ENCODE results near the gene TLK2.
A peak's percentile ranks its signal among the peaks of the same experiment; 100 is the strongest.

DNA sequence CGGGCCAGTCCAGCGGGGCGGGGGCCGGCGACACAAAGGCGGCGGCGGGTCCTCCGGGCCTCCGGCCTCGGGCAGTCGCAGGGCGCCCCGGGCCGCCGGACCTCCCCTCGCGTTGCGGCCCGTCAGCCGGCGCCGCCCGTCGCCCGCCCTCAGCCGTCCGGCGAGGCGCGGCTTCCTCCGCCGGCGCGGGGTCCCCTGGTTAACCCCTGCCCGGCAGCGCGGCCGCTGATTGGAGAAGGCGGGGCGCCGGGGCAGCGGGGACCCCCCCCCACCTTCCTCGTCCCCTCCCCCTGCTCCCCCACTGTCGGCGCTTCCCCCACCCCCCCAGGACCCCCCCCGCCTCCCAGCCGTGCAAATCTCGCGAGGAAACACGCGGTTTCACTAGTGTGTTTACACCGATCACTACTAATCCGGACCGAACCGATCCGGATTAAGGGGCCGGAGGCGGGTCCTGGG, at the start of gene TLK2:
- no peak for TF ChIP-seq EP300 (IDR thresholded peaks at IDR 0.05; ENCODE audit: borderline replicate concordance in 1 of 2, low read depth in 1 of 2, low read length in 1 of 2)
- no peak for TF ChIP-seq RAD21 (IDR thresholded peaks at IDR 0.05; ENCODE audit: low read length)
- TF ChIP-seq, protein P1, sequence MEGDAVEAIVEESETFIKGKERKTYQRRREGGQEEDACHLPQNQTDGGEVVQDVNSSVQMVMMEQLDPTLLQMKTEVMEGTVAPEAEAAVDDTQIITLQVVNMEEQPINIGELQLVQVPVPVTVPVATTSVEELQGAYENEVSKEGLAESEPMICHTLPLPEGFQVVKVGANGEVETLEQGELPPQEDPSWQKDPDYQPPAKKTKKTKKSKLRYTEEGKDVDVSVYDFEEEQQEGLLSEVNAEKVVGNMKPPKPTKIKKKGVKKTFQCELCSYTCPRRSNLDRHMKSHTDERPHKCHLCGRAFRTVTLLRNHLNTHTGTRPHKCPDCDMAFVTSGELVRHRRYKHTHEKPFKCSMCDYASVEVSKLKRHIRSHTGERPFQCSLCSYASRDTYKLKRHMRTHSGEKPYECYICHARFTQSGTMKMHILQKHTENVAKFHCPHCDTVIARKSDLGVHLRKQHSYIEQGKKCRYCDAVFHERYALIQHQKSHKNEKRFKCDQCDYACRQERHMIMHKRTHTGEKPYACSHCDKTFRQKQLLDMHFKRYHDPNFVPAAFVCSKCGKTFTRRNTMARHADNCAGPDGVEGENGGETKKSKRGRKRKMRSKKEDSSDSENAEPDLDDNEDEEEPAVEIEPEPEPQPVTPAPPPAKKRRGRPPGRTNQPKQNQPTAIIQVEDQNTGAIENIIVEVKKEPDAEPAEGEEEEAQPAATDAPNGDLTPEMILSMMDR (IDR thresholded peaks at IDR 0.05), result no peak
- TF ChIP-seq, protein P2, sequence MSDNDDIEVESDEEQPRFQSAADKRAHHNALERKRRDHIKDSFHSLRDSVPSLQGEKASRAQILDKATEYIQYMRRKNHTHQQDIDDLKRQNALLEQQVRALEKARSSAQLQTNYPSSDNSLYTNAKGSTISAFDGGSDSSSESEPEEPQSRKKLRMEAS (IDR thresholded peaks at IDR 0.05; ENCODE audit: low read depth), result peak; percentile 19; the same call in 1 of the 2 replicates
- no peak for TF ChIP-seq SIN3A (IDR thresholded peaks at IDR 0.05; ENCODE audit: borderline replicate concordance, low read depth, low read length)
- TF ChIP-seq, protein P3, sequence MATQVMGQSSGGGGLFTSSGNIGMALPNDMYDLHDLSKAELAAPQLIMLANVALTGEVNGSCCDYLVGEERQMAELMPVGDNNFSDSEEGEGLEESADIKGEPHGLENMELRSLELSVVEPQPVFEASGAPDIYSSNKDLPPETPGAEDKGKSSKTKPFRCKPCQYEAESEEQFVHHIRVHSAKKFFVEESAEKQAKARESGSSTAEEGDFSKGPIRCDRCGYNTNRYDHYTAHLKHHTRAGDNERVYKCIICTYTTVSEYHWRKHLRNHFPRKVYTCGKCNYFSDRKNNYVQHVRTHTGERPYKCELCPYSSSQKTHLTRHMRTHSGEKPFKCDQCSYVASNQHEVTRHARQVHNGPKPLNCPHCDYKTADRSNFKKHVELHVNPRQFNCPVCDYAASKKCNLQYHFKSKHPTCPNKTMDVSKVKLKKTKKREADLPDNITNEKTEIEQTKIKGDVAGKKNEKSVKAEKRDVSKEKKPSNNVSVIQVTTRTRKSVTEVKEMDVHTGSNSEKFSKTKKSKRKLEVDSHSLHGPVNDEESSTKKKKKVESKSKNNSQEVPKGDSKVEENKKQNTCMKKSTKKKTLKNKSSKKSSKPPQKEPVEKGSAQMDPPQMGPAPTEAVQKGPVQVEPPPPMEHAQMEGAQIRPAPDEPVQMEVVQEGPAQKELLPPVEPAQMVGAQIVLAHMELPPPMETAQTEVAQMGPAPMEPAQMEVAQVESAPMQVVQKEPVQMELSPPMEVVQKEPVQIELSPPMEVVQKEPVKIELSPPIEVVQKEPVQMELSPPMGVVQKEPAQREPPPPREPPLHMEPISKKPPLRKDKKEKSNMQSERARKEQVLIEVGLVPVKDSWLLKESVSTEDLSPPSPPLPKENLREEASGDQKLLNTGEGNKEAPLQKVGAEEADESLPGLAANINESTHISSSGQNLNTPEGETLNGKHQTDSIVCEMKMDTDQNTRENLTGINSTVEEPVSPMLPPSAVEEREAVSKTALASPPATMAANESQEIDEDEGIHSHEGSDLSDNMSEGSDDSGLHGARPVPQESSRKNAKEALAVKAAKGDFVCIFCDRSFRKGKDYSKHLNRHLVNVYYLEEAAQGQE (IDR thresholded peaks at IDR 0.05; ENCODE audit: low read depth, low read length), result no peak
- TF ChIP-seq, protein P4, sequence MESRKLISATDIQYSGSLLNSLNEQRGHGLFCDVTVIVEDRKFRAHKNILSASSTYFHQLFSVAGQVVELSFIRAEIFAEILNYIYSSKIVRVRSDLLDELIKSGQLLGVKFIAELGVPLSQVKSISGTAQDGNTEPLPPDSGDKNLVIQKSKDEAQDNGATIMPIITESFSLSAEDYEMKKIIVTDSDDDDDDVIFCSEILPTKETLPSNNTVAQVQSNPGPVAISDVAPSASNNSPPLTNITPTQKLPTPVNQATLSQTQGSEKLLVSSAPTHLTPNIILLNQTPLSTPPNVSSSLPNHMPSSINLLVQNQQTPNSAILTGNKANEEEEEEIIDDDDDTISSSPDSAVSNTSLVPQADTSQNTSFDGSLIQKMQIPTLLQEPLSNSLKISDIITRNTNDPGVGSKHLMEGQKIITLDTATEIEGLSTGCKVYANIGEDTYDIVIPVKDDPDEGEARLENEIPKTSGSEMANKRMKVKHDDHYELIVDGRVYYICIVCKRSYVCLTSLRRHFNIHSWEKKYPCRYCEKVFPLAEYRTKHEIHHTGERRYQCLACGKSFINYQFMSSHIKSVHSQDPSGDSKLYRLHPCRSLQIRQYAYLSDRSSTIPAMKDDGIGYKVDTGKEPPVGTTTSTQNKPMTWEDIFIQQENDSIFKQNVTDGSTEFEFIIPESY (IDR thresholded peaks at IDR 0.05; ENCODE audit: borderline replicate concordance, low read depth), result peak; percentile 73; the same call in 1 of the 2 replicates
- TF ChIP-seq FOXJ3 (CRISPR knock-in tag; IDR thresholded peaks at IDR 0.05), result no peak
- no peak for TF ChIP-seq EZH2phosphoT487 (IDR thresholded peaks at IDR 0.05; ENCODE audit: borderline replicate concordance, low read depth)
- TF ChIP-seq MXI1 (IDR thresholded peaks at IDR 0.05; ENCODE audit: low read depth, low read length), result peak; percentile 59
- TF ChIP-seq RCOR1 (IDR thresholded peaks at IDR 0.05; ENCODE audit: low read length), result no peak
- TF ChIP-seq YY1 (IDR thresholded peaks at IDR 0.05; ENCODE audit: low read depth), result no peak
- no peak for TF ChIP-seq GATA2 (CRISPR knock-in tag; IDR thresholded peaks at IDR 0.05)

Measured in SK-N-SH (cell line).